Ectodermal cell (in vitro differentiated cells): Measurements from ENCODE around the gene ZNF316. TPM values are rescaled to one million over a fixed set of nuclear protein-coding genes. Genes with fewer than 3 reads are reported as not detected.

Source experiments
- H3K27ac ChIP-seq: 2 replicates; pipeline ENCODE4 v1.7.0; 2013; ENCODE audit warnings: mild to moderate bottlenecking, low read depth, low read length; ENCODE audit not compliant: insufficient read depth, poor library complexity, severe bottlenecking
- H3K27me3 ChIP-seq: 2 replicates; pipeline ENCODE4 v1.7.0; 2013; ENCODE audit warnings: mild to moderate bottlenecking, low read length; ENCODE audit not compliant: insufficient read depth, control insufficient read depth, poor library complexity, severe bottlenecking
- H3K36me3 ChIP-seq: one replicate; pipeline ENCODE4 v1.7.0; 2013; ENCODE audit warnings: low read length; ENCODE audit not compliant: control insufficient read depth, insufficient read depth
- H3K4me1 ChIP-seq: one replicate; pipeline ENCODE4 v1.7.0; 2013; ENCODE audit warnings: low read length; ENCODE audit not compliant: control insufficient read depth, insufficient read depth
- H3K4me3 ChIP-seq: 2 replicates; pipeline ENCODE4 v1.7.0; 2013; ENCODE audit warnings: low read depth, low read length, control low read depth; ENCODE audit not compliant: insufficient read depth
- H3K9me3 ChIP-seq: 2 replicates; pipeline ENCODE4 v1.7.0; 2013; ENCODE audit warnings: mild to moderate bottlenecking, low read length, moderate library complexity; ENCODE audit not compliant: control insufficient read depth
- WGBS, 2 experiments: methylation state at CpG; one replicate each; pipeline ENCODE4 v1.1.7; 2013; ENCODE audit warnings: missing lambda C conversion rate in 2 of 2; 5-methylcytosine and 5-hydroxymethylcytosine counted together
- polyA plus RNA-seq, 4 experiments: library from polyadenylated mRNA; stranded (reverse); fragments of 50-300 nt; gene quantifications; one replicate each; pipeline ENCODE4 v1.2.3, GENCODE V29; 2013

The ZNF316 gene
- 30.0 TPM for polyA plus RNA-seq (2013, experiment 1 of 4)
- 35.0 TPM for polyA plus RNA-seq (2013, experiment 2 of 4)
- polyA plus RNA-seq (2013, experiment 3 of 4) = 23.0 TPM
- polyA plus RNA-seq (2013, experiment 4 of 4) = 26.8 TPM

- Histone ChIP-seq H3K4me3 (peak within 1 kb of the TSS; percentile 74), H3K4me1 (peaks cover 5% of the 10 kb centered on the region), H3K36me3 (peaks cover 4% of the 10 kb centered on the region), H3K27ac (no peak within 1 kb of the TSS), H3K27me3 (no peaks in the 10 kb centered on the region), H3K9me3 (no peaks in the 10 kb centered on the region)
- WGBS, 2 experiments = 4% methylated on average over 104 of the region's 104 CpGs
Observed at GRCh38 chr7:6636741-6637543, at the start of gene ZNF316. Gene ZNF316, plus strand, starts transcription at chr7:6637318. Its CDS starts 5,092 bp downstream, at chr7:6642410.

- H3K27ac ChIP-seq = no peak overlapping the region
- H3K4me3 ChIP-seq = no peak overlapping the region
- H3K36me3 ChIP-seq = peaks cover 26% of the 10 kb centered on the region
- H3K4me1 ChIP-seq = no peaks in the 10 kb centered on the region
- no peaks in the 10 kb centered on the region for H3K9me3 ChIP-seq
- no peaks in the 10 kb centered on the region for H3K27me3 ChIP-seq
- WGBS, 2 experiments = 94 to 96% methylated on average over 9 of the region's 9 CpGs
Observed at GRCh38 chr7:6588566-6588965, 48.6 kb upstream of the ZNF316 start.

GRCh38 chr7:6589151-6589828, 47.8 kb upstream of the ZNF316 start:
- H3K4me3 ChIP-seq = no peak overlapping the region
- no peak overlapping the region for H3K27ac ChIP-seq
- 52 to 55% methylated on average over 22 of the region's 22 CpGs for WGBS, 2 experiments

GRCh38 chr7:6589829-6590644, 47.1 kb upstream of the ZNF316 start, which contains the start of gene INTS15:
Gene INTS15, plus strand, starts transcription at chr7:6590021. Its CDS starts 263 bp downstream, at chr7:6590284.
- Histone ChIP-seq H3K27me3 (no peaks in the 10 kb centered on the region), H3K36me3 (peaks cover 30% of the 10 kb centered on the region), H3K27ac (peak within 1 kb of the TSS; percentile 56), H3K9me3 (no peaks in the 10 kb centered on the region), H3K4me3 (peak within 1 kb of the TSS; percentile 83), H3K4me1 (no peaks in the 10 kb centered on the region)
- 0% methylated on average over 107 of the region's 107 CpGs for WGBS, 2 experiments

More at GRCh38 chr7:6589151-6589828, 47.8 kb upstream of the ZNF316 start:
- no peaks in the 10 kb centered on the region for H3K27me3 ChIP-seq
- H3K36me3 ChIP-seq = peaks cover 31% of the 10 kb centered on the region
- no peaks in the 10 kb centered on the region for H3K4me1 ChIP-seq
- no peaks in the 10 kb centered on the region for H3K9me3 ChIP-seq

GRCh38 chr7:6590645-6591110, 46.4 kb upstream of the ZNF316 start:
- Histone ChIP-seq H3K27ac (no peak overlapping the region), H3K4me3 (peak overlapping the region; percentile 83), H3K36me3 (peaks cover 27% of the 10 kb centered on the region), H3K9me3 (no peaks in the 10 kb centered on the region), H3K4me1 (no peaks in the 10 kb centered on the region), H3K27me3 (no peaks in the 10 kb centered on the region)
- WGBS, 2 experiments = 19 to 22% methylated on average over 10 of the region's 10 CpGs

GRCh38 chr7:6600093-6600492, 37.0 kb upstream of the ZNF316 start:
- Histone ChIP-seq H3K36me3 (peaks cover 36% of the 10 kb centered on the region), H3K4me1 (no peaks in the 10 kb centered on the region)
- 95 to 97% methylated on average over 15 of the region's 15 CpGs for WGBS, 2 experiments

GRCh38 chr7:6604458-6604857, 32.7 kb upstream of the ZNF316 start:
- H3K27ac ChIP-seq = no peak overlapping the region
- no peaks in the 10 kb centered on the region for H3K4me1 ChIP-seq
- H3K4me3 ChIP-seq = no peak overlapping the region
- peaks cover 20% of the 10 kb centered on the region for H3K36me3 ChIP-seq
- WGBS, 2 experiments = 93% methylated on average over 10 of the region's 10 CpGs
- H3K27me3 ChIP-seq = no peaks in the 10 kb centered on the region
- H3K9me3 ChIP-seq = no peaks in the 10 kb centered on the region

More at GRCh38 chr7:6600093-6600492, 37.0 kb upstream of the ZNF316 start:
- H3K9me3 ChIP-seq = no peaks in the 10 kb centered on the region
- no peak overlapping the region for H3K27ac ChIP-seq
- no peaks in the 10 kb centered on the region for H3K27me3 ChIP-seq
- H3K4me3 ChIP-seq = no peak overlapping the region

GRCh38 chr7:6606866-6607583, 30.1 kb upstream of the ZNF316 start:
- Histone ChIP-seq H3K27me3 (no peaks in the 10 kb centered on the region), H3K9me3 (no peaks in the 10 kb centered on the region), H3K36me3 (peaks cover 11% of the 10 kb centered on the region), H3K27ac (no peak overlapping the region), H3K4me1 (no peaks in the 10 kb centered on the region), H3K4me3 (no peak overlapping the region)
- WGBS, 2 experiments = 94 to 96% methylated on average over 36 of the region's 36 CpGs

GRCh38 chr7:6607651-6608051, 29.5 kb upstream of the ZNF316 start:
- Histone ChIP-seq H3K27me3 (no peaks in the 10 kb centered on the region), H3K4me1 (no peaks in the 10 kb centered on the region), H3K9me3 (no peaks in the 10 kb centered on the region), H3K36me3 (peaks cover 9% of the 10 kb centered on the region), H3K4me3 (no peak overlapping the region), H3K27ac (no peak overlapping the region)
- WGBS, 2 experiments = 95 to 96% methylated on average over 38 of the region's 38 CpGs
